NCI-H187 treated with DMSO at 0.1 percent for 48 hours (cell line): ENCODE data around the gene POTEC.
"Not testable (repeated sequence)": the region's sequence is repeated elsewhere in the genome, so short reads cannot be mapped to it uniquely, and the experiment has no call there.

ENCODE experiments used
- DNase-seq: peaks from one replicate; lab custom pipeline; 2025; lab: John Stamatoyannopoulos, UW

POTEC gene

DNA sequence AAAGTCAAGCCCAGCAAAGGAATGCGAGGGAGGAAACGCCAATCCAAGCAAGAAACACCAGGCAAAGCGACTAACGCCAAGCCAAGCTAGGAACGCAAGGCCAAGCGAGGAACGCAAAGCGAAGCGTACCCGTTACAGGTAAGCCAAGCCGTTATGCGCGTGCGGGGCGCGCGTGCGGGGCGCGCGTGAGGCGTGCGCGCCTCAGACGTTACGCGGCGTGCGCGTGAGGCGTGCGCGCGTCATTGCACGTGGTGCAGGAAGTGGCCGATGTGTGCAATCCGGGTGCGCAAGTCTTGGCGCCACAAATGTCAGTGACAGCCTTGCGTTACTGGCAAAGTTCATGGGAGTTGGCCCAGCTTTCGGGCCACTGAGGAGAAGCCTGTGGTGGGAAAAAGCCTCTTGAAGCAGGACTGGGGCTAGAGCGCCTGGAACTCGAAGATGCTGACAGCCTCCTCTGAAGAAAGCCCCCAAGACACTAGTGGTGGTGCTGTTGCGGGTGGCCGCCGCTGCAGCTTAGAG is at the start of gene POTEC:
Gene POTEC (minus strand): TSS at position 155 of the 519 bp plus-strand sequence. CDS start 454 bp downstream, outside the sequence.
- not testable (repeated sequence) for DNase-seq

DNA sequence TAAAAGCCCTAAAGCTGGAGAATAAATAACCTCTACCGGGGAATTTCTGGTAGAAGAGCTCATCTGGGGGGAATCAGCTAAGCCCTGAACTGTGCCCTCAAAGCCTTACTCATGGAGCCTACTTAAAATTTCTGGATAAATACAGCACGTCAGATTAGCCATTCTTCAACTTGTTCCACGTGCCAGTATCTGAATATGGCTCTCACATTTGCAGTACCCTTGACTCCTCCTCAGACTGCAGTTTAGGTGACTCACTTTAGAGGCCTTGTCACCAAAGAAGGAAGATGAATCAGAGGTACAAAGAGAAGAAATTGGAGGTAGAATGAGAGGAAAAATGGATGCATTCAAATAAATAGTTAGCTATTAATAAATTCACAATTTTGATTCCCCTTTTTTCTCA is 34.6 kb upstream of the POTEC start:
- no peak for DNase-seq

DNA sequence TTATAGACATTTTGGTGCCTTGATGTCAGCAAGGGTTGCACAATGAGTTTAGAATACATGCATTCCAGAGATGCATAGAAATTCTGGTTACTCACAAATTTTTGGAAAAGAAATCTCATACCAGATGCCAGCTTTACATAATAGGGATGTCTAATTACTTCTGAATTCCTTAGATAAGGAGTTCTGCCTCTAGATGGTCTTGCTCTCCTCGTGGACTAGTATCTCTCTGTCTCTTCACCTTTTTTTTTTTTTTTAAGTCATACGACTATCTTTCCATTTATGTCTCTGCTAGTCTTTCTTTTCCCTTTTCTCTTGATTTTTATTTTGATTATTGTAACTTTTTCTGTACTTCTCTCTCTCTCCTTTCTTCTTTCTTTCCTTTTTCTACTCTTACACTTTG is 16.1 kb upstream of the POTEC start:
- DNase-seq: not testable (repeated sequence)

DNA sequence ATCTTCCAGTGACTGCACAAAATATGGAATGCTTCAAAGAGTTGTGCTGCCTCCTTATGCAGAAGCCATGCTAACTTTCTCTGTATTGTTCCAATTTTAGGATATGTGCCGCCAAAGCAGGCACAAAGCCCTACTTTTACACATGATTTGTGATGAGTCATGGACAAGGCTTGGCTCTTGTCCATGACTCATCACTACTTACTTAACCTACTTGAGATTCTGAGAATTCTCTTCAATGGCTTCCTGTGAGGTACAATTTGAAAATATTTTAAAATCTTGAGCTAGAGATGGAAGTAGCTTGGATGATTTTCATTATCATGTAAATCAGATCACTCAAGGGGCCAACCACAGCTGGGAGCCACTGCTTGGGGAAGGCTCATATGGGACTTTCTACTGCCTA is 11.7 kb downstream of the POTEC start:
- not testable (repeated sequence) for DNase-seq

DNA sequence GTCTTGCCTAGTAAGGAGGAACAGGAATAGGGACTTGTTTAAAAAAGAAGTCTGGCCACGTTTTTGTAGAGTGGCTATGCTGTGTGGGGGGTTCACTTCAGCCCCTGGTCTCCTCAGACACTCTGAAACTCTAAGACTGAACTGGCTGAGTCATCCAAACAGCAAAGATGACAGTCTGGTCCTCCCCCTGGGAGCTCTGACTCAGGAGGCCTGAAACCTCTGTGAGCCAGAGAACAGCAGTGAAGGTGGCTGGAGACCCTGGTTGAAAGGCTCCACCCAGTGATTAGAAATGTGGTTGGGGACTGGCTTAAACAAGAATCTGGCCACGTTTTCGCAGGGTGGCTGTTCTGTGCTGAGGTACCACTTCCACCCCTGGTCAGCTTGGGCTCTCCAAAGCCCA is 32.7 kb downstream of the POTEC start:
- not testable (repeated sequence) for DNase-seq

DNA sequence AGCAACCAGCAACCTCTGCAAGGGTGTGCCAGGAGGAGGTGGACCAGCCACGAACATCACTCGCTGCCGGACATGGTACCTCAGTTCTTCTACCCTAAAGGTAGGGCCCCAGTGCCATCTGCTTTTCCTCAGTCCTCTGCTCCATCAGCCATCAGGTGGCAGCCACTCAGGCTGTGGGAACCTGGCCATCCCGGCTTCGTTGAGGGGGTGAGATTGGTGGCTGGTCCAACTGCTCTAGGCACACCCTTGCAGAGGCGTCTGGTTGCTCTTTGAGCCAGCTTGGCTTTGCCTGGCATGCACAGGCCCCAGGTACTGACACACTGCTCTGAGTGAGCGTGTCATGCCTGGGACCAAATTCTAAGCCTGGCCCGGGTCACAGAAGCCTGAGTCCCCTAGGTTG is 39.7 kb downstream of the POTEC start:
- not testable (repeated sequence) for DNase-seq

DNA sequence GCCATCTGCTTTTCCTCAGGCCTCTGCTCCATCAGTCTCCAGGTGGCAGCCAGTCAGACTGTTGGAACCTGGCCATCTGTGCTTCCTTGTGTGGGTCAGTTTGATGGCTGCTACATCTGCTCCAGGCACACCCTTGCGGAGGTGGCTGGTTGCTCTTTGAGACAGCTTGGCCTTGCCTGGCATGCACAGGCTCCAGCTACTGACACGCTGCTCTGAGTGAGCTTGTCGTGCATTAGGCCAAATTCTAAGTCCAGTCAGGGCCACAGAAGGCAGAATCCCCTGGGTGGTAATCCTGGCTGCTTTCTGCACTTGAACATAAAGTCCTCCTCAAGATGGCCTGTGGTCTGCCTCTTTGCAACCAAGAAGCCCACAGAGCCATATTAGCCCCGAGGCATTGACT is 41.5 kb downstream of the POTEC start:
- not testable (repeated sequence) for DNase-seq

DNA sequence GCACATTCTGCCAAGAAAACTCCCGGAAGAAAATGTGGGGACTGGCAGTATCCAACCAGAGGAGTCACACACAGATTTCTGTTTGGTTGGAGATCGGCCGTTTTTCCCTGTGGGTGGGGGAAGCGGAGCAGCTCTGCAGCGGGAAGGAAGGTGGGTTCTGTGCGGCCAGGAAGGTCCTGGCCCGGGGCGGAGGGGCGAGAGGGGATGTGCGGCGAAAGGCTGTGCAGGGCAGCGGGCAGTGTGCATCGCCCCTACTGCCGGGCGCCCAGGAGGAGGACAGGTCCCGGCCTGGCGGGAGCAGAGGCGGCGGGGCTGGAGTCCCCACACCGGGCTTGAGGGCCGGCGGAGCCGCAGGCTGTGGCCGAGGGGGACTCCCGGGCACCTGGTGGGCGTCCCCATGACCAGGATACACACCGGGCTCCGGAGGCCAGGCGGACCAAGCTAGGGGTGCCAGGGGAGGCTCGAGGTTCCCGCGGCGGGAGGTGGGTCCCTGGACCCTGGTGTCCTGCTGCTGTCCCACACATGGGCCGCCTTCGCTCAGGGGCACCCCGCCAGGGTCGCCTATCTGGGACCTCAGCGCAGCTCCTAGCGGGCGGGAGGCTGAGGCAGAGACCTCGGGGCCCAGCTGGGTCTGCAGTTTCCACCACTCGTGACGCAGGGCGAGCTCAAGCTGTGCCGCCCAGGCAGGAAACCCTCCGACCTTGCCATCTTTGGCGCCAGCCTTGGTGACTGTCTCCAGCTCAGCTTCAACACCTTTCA is 54.0 kb downstream of the POTEC start:
- not testable (repeated sequence) for DNase-seq

DNA sequence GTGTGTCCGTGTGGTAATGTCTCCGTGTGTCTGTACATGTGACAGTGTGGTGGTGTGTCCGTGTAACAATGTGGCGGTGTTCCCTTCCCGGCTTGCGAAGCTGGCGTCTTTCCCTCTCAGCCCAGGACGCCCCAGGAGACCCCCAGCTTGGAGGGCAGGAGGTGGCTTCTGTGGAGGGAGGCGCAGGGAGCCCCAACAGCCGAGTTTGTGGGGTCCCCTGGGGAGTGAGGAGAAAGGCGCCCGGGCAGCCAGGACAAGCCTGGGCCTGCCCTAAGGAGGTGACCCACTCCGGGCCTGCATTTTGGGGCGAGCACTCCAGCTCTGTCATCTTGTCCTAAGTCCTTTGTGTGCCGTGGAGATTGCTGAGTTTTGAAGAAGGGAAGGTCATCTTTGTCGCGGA is 54.6 kb downstream of the POTEC start:
- DNase-seq: not testable (repeated sequence)

DNA sequence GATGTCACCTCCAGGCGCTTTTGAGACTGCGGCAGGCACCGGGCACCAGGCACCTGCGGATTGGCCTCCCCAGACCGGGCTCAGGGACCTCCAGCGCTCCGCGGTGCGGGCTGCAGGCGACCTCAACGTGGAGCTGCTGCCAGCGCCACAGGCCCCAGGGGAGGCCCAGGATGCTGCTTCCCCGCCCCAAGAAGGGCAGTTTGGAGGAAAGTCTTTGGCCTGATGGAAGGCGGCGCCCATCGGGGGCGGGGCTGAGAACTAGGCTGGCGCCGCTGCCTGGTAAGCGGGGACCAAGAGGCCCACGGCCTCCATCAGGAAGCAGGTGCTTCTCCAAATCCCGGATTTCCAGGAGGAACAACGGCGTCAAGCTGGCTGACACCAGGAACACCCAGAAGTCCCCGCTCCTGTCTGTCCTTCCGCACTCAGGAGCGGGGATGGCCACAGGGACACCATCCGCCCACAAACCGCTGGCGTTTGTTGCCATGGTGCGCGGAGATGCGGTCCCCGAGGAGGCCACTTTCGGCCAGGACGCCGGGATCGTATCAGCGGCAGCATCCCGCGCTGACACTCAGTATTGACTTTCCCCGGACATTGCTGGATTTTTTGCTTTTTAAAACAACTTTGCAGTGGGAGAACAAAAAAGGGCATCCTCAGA is 56.3 kb downstream of the POTEC start:
- not testable (repeated sequence) for DNase-seq

DNA sequence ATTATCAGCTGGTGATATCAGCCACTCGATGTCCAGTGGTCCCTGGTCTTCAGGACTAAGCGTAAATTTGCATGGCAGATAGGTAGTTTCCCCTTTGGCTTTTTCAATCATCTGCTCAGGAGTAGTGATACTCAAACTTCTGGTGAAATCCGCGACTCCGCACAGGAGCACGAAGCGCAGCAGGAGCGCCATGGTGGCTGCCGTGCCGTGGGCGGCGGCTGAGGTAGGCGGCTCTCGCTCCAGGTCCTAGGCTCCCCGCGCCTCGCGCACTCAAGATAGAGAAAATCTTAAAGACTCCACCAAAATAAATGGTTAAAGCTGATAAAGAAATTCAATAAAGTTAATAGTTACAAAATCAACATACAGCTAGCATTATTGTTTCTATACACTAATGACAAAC is 64.3 kb downstream of the POTEC start:
- DNase-seq: not testable (repeated sequence)

DNA sequence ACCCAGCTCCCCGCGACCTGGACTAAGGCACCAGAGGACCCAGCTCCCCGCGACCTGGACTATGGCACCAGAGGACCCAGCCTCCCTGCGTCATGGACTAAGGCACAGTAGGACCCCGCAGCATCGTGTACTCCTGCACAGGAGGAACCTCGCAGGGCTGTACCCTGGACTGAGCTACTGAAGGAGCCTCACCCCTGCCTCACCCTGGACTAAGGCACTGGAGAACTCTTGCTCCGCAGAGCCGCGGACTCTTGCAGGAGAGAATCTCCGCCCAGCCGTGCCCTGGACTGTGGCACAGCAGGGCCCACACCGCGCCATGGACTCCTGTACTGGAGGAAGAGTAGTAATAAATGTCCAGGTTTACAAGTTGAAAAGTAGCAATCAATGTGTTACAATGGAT is 67.9 kb downstream of the POTEC start:
- DNase-seq: not testable (repeated sequence)

DNA sequence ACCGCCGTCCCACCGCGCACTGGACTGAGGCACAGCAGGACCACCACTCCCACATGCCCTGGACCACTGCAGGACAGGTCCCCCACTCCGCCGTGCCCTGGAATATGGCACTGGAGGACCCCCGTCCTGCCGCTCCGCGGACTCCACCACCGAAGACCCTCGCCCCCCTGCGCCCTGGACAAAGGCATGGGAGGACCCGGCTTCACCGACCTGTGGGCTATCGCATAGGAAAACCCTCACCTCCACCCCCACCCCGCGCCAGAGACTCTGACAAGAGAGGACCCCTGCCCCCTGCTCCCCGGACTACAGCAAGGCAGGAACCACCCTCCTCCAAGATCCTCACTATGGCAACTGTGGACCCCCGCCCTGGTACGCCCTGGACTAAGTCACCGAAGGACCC is 68.6 kb downstream of the POTEC start:
- not testable (repeated sequence) for DNase-seq

DNA sequence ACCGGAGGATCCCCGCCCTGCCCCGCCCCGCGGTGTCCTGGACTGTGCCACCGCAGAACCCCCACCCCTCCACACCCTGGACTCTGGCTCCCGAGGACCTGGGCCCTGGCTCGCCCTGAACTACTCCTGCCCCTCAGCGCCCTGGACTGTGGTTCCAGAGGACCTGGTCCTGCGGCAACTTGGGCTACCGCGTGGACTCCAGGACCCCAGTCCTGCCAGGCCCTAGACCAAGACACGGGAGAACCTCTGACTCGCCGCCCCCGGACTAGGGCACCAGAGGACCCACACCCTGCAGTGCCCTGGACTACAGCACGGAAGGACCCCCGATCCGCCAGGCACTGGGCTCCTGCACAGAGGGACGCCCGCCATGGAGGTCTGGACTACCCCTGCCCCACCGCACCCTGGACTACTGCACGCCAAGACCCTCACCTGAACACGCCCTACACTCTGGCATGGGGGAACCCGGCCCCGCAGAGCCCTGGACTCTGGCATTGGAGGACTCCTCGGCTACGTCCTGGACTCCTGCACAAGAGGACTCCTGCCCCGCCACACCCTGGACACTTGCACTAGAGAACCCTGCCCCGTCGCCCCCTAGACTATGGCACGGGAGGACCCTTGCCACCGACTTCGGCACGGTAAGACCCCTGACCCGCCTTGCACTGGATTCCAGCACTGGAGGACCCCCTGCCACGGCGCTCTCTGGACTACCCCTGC is 69.2 kb downstream of the POTEC start:
- DNase-seq: not testable (repeated sequence)

DNA sequence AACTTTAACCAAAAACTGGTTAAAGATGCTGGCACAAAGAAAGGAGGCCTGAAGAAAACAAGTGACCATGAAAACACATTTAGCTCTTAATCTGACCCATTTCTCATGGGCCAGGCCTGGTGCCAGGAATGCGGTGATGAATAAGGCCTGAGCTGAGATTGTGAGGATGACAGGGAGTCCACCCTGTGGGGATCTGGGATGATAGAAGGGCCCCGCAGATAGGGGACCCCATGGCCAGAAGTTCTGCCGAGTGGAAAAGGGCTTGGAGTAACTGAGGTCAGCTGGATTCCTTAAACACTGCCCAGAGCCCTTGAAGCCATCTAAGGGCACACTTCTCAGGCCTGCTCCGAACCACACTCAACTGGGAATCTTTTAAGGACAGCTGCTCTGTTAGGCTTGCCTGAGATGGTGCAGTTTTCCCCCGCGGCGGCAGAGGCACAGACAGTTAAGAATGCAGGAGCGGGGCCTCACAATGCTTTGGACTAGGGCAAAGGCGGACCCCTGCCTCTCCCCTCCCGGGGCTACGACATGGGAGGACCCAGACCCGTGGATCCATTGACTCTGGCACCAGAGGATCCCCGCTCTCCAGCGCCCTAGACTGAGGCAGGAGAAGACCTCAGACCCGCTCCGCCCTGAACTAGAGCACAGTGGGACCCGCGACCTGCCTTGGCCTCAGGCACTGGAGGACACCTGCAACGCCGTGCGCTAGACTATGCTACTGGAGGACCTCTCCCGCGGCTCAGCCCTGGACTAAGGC is 70.0 kb downstream of the POTEC start:
- DNase-seq: not testable (repeated sequence)

DNA sequence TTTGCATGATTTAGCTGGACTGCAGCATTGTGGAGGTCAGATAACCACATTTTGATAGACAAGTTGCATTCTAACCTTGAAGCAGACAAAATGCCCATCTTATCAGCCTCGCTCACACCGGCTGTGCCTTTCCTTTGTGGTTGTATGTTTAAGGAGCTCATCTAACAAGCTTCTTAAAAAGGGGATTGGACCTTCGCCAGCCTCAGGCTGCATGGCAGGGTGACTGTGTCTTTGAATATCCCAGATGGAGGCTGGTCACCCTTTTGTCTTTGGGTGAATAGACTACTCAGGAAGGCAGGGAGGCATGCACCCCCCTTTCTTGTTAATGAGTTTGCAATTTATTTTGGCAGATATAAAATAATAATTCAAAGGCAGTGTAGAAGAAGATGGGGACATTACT is 72.1 kb downstream of the POTEC start:
- DNase-seq: not testable (repeated sequence)

DNA sequence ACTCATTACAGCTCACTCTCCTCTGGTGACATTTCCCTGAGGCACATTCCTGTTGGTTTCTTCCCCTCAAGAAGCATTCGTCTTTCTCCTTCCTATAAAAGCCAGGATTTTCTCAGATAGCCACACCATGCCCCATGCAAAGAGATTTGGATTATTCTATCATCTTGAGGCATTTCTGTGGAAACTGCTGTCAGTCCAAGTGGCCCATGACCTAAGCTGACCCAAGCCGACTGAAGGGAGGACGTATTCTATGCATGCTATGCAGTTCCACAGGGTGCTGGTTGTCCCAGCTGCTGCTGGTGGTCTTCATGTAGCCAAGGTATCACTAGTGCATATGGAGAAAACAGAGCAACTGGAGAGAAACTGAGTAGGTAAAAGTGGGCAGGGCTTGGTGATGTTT is 73.0 kb downstream of the POTEC start:
- DNase-seq: not testable (repeated sequence)

DNA sequence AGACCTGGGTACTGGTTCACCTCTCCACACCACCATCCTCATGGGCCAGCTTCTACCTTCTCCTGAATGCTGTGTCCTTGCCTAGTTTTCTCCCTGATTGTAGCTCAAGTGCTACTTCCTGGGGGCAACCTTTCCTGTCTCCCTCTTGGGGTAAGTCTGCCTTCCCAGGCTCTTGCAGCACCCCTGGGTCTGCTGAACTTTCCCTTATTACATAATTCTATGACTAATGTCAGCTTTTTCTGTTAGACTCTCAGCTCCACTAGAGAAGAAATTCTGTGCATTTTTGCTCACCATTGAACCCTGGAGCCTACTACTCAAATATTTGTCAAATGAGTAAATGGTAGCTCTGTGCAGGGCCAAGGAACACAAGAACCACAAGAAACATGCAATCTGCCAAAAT is 73.4 kb downstream of the POTEC start:
- DNase-seq: not testable (repeated sequence)

DNA sequence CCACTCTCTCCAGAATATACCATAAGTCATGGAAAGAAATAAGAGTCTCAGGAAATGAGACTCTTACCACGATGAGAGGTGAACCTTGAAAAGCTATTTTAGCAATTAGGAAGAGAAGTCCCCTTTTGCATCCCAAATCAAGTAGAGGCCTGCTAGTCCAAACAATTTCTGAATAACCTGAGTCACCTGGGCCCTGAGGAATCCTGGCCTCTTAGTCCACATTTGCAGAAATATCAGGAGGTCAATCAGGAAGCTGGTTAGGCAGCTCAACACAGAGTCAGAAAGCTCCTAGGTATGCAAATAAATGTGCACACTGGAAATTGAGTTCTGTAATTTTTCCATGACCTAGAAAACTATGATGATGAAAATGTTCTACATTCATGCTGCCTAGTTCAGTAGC is 77.4 kb downstream of the POTEC start:
- DNase-seq: not testable (repeated sequence)
